Activated T-cell treated with anti-CD3 and anti-CD28 coated beads for 24 hours (primary cell): ENCODE data around the gene AP3S2.
"Not testable (repeated sequence)": the region's sequence is repeated elsewhere in the genome, so short reads cannot be mapped to it uniquely, and the experiment has no call there.

ENCODE experiments used
- DNase-seq: peaks from one replicate; pipeline ENCODE4 v3.0.0-alpha.2; 2020; ENCODE audit warnings: low read depth

The AP3S2 gene

DNA sequence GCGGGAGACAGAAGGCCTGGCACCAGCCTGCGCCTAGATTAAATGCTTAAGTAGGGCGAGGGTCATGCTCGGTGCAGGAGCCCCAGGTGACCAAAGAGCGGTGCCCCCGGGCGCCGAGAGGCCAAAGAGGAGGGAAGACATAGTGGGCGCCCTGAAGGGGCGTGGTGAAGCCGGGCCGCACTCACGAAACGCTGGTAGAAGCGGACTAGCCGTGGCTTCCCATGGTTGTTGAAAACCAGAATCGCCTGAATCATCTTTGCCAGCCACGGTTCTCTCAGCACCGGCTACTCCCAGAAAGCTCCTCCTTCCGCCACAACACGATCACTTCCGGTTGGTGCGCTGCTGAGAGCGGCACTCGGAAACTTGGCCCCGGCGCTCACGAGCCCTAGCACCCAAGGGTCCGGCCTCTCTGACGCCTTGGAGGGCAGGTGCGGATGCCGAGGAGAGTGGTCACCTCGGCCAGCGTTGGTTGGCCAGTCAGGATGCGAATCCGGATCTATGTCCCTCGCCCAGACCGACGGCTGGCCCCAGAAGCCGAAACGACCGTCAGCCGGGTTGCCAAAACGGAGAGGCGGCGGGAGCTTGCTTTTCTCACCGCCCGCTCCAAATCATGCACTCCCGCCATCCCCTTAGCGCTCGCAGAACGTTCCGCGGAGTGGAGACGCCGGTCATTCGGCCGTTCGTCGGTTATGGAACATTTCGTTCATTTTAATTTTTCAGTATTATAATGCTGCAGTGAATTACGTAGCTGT, at the start of gene AP3S2:
Gene AP3S2, minus strand, starts transcription at position 299 of the 752 bp plus-strand sequence. Its CDS starts 45 bp downstream, at position 254.
- peak; percentile 90 for DNase-seq

DNA sequence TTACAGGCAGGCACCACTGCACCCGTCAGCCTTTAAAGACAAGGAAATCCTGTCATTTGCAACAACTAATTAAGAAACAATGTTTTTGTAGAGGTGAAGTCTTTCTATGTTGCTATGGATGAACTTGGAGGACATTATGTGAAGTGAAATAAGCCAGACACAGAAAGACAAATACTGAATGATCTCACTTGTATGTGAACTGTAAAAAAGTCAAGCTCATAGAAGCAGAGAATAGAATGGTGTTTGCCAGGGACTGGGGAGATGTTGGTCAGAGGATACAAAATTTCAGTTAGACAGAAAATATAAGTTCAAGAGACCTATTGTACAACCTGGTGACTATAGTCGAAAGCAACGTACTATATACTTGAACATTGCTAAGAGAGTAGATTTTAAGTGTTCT, 46.1 kb upstream of the AP3S2 start:
- no peak for DNase-seq

DNA sequence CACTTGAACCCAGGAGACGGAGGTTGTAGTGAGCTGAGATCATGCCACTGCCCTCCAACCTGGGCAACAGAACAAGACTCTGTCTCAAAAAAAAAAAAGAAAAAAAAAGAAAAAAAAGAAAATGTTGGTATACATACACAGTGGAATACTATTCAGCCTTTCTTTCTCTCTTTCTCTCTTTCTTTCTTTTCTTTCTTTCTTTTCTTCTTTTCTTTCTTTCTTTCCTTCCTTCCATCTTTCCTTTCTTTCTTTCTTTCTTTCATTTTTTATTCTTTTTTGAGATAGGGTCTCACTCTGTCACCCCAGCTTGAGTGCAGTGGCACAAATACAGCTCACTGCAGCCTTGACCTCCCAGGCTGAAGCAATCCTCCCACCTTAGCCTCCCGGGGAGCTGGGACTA, 45.6 kb upstream of the AP3S2 start:
- DNase-seq = not testable (repeated sequence)

DNA sequence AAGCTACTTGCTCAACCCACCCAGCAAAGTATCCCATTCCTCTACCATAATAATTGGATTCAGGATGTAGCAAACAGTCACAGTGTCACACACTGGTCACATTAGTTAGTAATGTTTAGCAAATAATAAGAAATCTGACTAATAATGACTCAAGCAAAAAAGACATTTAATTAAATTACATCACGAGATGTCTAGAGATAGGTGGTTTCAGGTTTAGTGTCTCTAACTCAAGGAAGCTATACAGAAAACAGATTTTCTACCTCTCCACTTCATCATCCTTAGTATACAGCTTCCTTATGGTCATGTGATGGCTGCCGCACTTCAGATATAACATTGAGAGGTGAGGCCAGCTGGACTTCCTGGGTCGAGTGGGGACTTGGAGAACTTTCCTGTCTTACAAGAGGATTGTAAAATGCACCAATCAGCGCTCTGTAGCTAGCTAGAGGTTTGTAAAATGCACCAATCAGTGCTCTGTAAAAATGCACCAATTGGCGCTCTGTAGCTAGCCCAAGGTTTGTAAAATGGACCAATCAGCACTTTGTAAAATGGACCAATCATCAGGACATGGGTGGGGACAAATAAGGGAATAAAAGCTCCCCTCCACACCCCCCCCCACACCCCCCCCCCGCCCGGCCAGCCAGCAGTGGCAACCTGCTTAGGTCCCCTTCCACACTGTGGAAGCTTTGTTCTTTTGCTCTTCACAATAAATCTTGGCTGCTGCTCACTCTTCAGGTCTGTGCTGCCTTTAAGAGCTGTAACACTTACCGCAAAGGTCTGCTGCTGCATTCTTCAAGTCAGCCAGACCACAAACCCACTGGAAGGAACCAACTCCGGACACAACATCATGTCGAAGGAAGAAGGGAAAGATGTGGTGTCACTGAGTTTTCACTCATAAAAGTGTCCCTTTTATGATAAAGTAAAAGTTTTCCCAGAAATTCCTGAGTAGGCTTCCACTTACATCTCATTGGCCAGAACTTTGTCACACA, 43.9 kb upstream of the AP3S2 start:
- DNase-seq = no peak

DNA sequence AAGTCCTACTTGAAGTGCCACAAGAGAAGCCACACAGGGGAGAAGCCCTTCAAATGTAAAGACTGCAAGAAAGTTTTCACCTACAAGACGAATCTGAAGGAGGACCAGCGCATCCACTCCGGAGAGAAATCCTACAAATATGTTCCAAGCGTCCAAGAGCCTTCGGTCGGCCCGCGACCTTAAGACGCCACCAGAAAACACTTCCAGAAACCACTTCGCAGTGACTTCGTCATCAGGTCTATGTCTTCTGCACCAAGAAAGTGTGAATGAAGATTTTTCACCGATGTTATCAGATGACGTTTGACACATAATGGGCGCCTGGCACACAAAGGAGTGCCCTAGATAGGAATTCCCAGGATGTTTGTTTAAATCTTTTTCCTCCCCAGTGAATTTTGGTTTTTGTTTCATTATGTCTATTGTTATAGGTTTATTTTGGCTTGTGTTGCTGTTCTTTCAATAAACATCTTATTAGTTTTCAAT, 43.0 kb upstream of the AP3S2 start:
- no peak for DNase-seq

DNA sequence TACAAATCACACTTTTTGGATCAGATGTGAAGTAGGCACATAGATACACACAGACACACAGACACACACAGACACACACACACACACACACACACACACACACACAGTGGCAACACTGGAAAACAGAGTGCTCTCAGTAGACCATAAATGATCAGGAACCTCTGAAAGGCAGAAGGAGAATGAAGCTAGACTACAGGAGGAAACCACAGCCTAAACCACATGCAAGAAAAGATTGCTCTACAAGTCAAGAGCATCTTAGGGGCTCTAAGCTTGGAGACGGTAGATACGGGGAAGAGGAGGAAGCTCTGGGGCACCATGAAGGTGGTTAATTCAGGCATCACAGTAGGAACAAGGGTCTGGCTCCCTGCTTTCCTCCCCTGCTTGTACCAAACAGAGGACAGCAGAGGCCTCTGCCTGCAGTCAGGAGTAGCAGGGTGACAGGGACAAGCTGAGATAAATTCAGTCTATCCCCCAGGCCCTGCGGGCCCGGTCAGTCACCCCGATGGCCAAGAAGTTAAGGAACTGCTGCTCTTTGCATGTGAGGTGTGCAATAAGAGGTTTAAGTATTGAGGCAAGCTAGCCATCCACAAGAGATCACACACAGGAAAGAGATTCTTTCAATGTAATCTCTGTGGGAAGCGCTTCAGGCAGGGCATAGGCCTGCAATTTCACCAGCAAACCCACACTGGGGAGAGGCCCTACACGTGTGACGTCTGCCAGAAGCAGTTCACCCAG, 42.4 kb upstream of the AP3S2 start:
- no peak for DNase-seq

DNA sequence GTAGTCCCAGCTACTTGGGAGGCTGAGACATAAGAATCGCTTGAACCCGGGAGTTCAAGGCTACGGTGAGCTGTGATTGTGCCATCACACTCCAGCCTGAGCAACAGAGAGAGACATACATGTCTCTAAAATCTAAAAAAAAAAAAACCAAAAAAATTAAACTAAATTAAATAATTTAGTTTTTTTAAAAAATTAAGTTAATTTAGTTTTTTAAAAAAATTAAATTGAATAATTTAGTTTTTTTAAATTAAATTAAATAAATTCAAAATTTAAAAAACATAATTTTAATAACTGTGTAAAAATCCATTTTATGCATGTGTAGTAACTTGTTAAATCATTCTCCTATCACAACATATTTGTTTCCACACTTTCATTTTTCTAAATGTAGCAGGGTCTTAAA, 39.1 kb upstream of the AP3S2 start:
- no peak for DNase-seq

DNA sequence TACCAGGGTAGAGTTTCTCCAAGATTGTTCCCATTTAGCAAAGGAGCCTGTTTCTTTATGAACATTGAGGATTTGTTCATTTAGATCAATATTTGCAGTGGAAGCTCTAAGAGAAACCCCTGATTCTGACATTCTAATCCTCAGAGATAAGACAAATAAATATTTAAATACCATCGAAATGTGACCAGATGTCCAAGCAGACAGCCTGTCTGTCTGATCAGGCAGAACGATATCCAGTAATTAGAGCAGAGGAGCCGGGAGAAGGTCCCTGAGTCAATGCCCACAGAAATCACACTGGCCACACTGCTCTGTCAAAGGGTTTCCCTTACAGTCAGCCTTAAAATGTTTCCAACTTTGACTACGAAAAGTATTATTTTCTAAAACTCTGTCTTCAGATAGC, 34.6 kb upstream of the AP3S2 start:
- no peak for DNase-seq

DNA sequence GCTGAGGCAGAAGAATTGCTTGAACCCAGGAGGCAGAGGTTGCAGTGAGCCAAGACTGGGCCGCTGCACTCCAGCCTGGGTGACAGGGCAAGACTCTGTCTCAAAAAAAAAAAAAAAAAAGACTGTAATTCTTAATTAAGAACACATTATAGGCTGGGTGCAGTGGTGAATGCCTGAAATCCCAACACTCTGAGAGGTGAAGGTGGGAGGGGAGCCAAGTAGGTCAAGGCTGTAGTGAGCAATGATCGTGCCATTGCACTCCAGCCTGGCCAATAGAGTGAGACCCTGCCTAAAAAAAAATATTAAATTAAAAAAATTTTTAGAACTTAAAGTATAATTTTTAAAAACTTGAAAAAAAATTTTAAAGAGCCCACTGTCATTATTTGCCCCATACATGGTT, 32.4 kb upstream of the AP3S2 start:
- DNase-seq = no peak

DNA sequence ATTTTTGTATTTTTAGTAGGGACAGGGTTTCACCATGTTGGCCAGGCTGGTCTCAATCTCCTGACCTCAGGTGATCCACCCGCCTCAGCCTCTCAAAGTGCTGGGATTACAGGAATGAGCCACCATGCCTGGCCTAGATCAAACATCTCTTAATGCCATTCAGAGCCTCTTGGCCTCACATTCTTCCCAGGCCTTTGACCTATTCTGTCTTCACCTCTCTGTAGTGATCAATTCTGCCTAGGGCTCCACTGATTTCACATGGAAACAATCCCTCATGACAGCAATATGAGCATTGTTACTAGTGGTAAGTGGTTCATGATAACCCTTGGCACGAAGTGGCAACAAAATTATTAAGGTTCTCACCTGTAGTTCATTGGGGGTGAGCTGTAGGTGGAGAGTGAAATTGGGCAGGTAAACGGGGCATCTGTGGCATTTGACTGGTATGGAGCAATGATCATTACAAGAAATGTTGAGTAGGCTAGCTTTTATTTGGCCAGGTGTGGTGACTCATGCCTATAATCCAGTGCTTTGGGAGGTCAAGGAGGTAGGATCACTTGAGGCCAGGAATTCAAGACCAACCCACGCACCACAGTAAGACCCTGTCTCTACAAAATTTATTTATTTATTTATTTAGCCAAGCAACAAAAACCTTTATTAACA, 23.8 kb upstream of the AP3S2 start:
- DNase-seq = no peak

DNA sequence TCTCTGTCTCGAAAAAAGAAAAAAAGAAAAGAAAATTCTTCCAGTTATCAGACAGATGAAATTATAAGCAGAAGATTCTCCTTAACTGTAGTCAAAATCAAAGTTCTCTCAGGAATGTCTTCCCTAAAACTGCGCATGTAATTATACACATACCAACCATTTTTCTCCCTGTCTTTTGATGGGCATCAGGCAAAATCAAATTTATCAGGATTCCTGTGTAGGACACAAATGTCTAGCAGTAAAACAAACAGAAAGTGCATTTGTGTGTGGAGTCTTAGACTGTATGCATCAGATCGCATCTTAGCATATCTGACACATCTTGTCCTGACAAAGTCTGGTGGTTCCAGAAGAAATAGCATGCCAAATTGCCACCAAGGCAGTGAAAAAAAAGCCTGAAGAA, 22.9 kb upstream of the AP3S2 start:
- DNase-seq = no peak

DNA sequence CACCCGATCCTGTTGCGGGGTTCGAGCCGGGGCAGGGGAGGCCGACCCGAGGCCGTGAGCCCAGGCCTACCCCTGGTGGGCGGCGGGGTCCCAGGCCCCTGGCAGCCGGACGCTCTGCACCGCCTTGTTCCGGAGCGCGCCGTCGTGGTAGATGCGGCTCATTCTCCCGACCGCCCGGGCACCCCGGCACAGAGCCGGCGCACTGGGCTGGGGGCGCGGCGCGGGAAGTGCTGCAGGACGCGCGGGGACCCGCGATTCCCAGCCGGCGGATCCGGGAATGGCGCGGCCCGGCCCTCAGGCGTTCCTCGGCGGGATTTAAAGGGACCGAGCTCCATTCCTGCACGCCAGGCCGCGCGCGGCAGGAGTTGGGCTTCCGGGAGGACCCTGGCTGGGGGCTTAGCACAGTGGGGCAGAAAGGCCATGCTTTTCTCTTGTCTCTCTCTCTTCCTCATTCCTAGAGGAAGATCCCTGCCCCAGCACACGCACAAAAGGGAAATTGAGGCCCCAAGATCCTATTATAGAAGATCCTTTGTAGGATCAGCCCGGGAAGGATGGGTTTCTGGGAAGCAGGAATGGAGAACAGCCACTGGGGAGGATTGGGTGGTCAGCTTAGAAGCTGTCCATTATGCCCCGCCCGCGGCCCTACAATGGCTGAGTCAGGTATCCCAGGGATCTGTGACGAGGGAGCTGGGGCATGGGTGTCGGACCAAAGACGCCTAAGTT, 19.0 kb upstream of the AP3S2 start, which contains the start of gene ARPIN:
Gene ARPIN, minus strand, starts transcription at position 279 of the 723 bp plus-strand sequence. Its CDS starts 117 bp downstream, at position 162.
- DNase-seq = no peak

DNA sequence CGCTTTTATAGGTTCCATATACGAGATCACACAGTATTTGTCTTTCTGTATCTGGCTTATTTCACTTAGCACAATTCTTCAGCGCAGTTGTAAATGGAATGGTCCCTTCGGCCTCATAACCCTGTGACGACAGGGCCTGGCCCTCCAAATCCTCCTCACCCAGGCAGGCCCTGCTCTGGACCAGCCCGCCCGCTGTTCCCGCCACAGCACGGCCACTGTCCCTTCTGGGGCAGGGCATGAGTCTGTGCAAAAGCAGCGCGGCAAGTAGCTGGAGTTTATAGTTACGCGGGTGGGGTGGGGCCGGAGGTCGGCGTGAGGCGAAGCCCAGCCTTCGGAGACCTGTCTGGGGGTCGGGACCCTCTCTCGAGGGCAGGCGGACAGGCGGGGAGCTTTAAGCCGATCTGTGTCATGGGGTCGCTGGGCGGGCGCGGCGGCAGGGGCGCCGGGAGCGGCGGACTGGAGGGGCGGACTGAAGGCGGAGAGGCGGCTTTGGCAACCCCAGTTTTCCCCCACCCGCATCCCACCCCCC, 18.4 kb upstream of the AP3S2 start:
- no peak for DNase-seq

DNA sequence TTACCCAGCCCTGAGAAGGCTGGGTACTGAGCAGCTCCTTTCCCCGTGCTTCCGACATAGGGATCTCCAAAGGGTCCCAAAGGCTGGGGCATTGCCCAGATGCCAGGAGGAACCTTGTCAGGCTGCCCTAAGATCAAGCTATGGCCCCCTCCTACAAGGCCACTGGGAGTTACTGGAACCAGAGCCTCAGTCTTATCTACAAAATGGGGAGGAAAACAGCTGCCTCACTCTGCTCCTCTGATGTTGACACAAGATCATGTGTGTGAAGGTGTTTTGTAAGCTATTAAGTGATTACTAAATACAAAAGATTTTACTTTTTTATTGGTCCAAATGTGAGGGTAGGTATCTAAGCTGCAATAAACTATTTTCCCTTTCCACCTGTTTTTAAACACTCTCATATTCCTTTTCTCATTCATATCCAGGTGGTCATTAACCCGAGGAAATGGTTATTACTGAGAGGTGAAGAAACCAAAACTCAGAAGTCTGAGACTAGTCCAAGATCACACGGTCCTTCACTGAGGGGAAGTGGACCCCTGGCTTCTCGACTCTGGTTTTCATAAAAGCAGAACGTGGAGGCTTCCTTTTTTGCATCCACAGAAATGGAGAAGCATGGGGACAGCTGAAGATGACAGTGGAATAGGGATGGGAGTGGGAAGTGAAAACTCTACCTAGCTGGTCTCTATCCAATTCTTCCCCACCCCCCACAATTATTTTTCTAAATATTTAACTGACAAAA, 17.3 kb upstream of the AP3S2 start:
- DNase-seq = no peak

DNA sequence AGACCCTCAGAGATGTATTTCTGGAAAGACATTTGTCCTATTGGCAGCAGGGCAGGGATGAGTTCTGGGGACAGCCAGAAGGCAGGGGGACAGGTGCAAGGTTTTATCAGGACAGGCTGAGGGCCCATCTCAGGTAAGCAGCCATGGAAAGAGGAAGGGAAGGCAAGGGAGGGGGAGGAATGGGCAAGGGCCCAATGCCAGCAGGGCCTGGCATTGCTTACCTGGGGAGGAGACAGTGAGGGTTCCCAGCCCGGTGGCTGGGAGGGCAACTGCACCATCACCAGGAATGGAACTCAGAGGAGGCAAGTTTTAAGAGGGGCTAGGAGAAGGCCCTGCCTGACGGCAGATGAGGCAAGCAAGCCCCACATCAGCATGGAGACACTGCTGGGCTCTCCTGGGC, 15.8 kb upstream of the AP3S2 start:
- DNase-seq = no peak

DNA sequence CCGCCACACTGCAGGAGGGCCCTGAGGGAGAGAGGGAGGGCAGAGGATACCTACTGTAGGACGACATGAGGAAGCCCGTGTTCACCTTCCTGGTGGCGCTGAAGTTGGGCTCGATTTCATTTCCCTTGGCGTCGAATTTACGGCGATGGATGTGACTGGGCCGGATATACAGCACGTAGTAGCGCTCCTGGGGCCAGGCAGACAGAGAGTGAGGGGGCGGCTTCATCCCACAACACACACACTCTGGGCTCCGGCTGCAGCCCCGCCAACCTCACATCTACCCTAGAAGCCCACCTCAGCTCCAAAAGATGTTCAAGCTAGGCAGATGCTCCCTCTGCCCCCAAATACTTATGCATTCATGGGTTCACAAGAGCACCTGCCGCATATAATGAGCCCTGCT, 14.4 kb upstream of the AP3S2 start:
- DNase-seq = no peak

DNA sequence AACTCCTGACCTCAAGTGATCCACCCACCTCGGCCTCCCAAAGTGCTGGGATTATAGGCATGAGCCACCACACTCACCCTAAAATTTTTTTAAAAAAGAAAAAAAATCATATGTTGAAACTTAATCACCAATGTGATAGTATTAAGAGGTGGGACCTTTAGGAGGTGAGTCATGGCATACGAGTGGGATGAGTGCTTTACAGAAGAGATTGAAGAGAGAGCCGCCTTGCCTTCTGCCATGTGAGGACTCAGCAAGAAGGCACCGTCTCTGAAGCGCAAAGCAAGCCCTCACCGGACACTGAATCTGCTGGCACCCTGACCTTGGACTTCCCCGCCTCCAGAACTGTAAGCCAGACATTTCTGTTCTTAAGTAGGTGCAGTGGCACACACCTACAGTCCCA, 13.5 kb upstream of the AP3S2 start:
- DNase-seq = no peak

DNA sequence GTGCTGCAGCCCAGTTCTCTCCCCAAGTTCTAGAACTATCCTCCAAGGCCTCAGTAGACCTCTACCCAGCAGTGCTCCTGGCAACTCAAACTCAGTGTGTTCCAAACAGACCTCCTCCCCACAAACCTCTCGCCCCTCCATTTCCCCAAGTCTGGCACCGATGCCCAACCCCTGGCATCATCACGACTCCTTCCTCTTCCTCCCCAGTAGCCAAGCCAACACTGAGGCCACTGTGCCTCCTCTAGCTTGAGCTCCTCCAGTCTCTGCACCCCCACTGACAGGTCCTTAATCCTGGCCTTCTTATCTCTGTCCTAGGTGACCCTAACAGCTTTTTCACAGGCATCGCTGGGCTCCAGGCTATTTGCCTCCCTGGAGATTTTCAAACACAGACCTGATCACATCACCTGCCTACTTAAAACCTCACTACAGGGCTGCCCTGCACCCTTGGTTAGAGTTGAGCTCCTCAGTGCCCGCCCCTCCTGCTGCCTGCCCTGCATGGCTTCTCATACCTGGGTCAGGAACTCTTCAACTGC, 12.1 kb upstream of the AP3S2 start:
- DNase-seq = no peak

DNA sequence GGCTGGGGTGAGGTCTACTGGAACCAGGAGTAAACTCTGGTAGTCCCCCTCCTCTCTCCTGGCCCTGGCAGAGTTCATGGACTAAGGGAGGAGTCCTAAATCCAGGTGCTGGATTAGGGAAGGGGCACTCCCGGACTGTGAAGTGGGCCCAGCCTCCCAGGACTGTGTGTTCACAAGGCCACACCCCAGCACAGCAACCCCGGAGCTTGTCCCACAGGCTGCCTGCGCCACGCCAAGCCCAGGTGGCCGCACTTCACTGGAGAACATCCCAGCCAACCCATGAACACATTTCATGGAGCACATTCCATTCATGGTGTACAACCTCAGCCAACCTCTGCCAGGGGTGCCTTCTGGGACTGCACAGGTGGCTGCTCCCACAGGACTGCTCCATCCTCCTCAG, 10.7 kb upstream of the AP3S2 start:
- DNase-seq = no peak

DNA sequence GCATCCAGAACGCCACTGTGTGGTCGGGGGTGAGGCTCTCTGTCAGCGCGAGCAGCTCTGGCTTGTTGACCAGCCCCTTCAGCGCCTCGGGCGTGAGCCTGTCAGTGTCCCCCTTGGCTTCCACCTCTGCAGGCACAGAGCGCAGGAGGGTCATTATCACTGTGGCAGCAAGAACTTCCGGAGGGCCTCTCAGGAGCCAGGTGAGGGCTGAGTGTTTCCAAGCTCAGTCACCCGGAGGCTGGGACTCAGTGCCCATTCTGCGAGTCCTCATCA, 10.0 kb upstream of the AP3S2 start:
- DNase-seq = no peak
